Chondrocyte (in vitro differentiated cells): ENCODE results near the gene KIAA0825. TPM values are rescaled to one million over a fixed set of nuclear protein-coding genes. Genes with fewer than 3 reads are reported as not detected.

Source experiments
- DNase-seq: peaks from one replicate; pipeline ENCODE4 v3.0.0; 2021; ENCODE audit warnings: mixed read lengths, low spot score
- H3K27ac Mint-ChIP-seq: one replicate; pipeline ENCODE4 v1.8.0; 2021; ENCODE audit warnings: mild to moderate bottlenecking, moderate library complexity, mixed read lengths; ENCODE audit not compliant: unreplicated experiment
- H3K27me3 Mint-ChIP-seq: 2 replicates; pipeline ENCODE4 v1.8.0; 2021; ENCODE audit warnings: low read depth, mixed read lengths
- H3K36me3 Mint-ChIP-seq: 2 replicates; pipeline ENCODE4 v1.8.0; 2021; ENCODE audit warnings: low read depth, mixed read lengths
- H3K4me1 Mint-ChIP-seq: 2 replicates; pipeline ENCODE4 v1.8.0; 2021; ENCODE audit warnings: low read depth, mild to moderate bottlenecking, mixed read lengths
- H3K4me3 Mint-ChIP-seq: one replicate; pipeline ENCODE4 v1.8.0; 2021; ENCODE audit warnings: mild to moderate bottlenecking, moderate library complexity, mixed read lengths; ENCODE audit not compliant: unreplicated experiment
- H3K9me3 Mint-ChIP-seq: 2 replicates; pipeline ENCODE4 v1.8.0; 2021; ENCODE audit warnings: low read depth, mixed read lengths
- CTCF ChIP-seq: fragments of 200-600 bp; sonication (generic); IDR thresholded peaks from 2 replicates; pipeline ENCODE4 v1.5.0; 2021; ENCODE audit warnings: antibody characterized with exemption, mild to moderate bottlenecking, moderate library complexity
- total RNA-seq: library from RNA; stranded (reverse); gene quantifications from 3 replicates; pipeline ENCODE4 v1.2.1, GENCODE V29; 2021

Gene KIAA0825
- total RNA-seq, 1 donor from 2014 or later = 3.4 TPM

- Mint-ChIP-seq H3K4me3 (no peak overlapping the region), H3K4me1 (no peaks in the 10 kb centered on the region), H3K27me3 (no peaks in the 10 kb centered on the region), H3K36me3 (no peaks in the 10 kb centered on the region), H3K27ac (no peak overlapping the region), H3K9me3 (peaks cover 6% of the 10 kb centered on the region)
- no peak for TF ChIP-seq CTCF
- DNase-seq = no peak
Observed at GRCh38 chr5:94196953-94197352, 421.5 kb downstream of the KIAA0825 start.

GRCh38 chr5:94192658-94193391 lies 425.6 kb downstream of the KIAA0825 start:
- Mint-ChIP-seq H3K4me3 (no peak overlapping the region), H3K4me1 (no peaks in the 10 kb centered on the region), H3K9me3 (peaks cover 15% of the 10 kb centered on the region), H3K27ac (no peak overlapping the region), H3K36me3 (no peaks in the 10 kb centered on the region), H3K27me3 (no peaks in the 10 kb centered on the region)
- TF ChIP-seq CTCF = no peak
- no peak for DNase-seq

GRCh38 chr5:94191604-94192003 lies 426.8 kb downstream of the KIAA0825 start:
- H3K27ac Mint-ChIP-seq = no peak overlapping the region
- peaks cover 13% of the 10 kb centered on the region for H3K9me3 Mint-ChIP-seq
- no peak overlapping the region for H3K4me3 Mint-ChIP-seq
- no peaks in the 10 kb centered on the region for H3K4me1 Mint-ChIP-seq
- DNase-seq = no peak
- H3K27me3 Mint-ChIP-seq = no peaks in the 10 kb centered on the region
- H3K36me3 Mint-ChIP-seq = no peaks in the 10 kb centered on the region
- no peak for TF ChIP-seq CTCF

GRCh38 chr5:94188725-94189124 lies 429.7 kb downstream of the KIAA0825 start:
- no peaks in the 10 kb centered on the region for H3K27me3 Mint-ChIP-seq
- no peaks in the 10 kb centered on the region for H3K4me1 Mint-ChIP-seq
- no peak overlapping the region for H3K4me3 Mint-ChIP-seq
- H3K27ac Mint-ChIP-seq = no peak overlapping the region
- no peak for DNase-seq
- H3K36me3 Mint-ChIP-seq = no peaks in the 10 kb centered on the region
- peaks cover 13% of the 10 kb centered on the region for H3K9me3 Mint-ChIP-seq
- no peak for TF ChIP-seq CTCF

- H3K36me3 Mint-ChIP-seq = no peaks in the 10 kb centered on the region
- H3K27ac Mint-ChIP-seq = no peak overlapping the region
- H3K27me3 Mint-ChIP-seq = no peaks in the 10 kb centered on the region
- no peak for TF ChIP-seq CTCF
- H3K4me3 Mint-ChIP-seq = no peak overlapping the region
- no peaks in the 10 kb centered on the region for H3K4me1 Mint-ChIP-seq
- H3K9me3 Mint-ChIP-seq = peaks cover 13% of the 10 kb centered on the region
- no peak for DNase-seq
Observed at GRCh38 chr5:94184870-94185269, 433.5 kb downstream of the KIAA0825 start.
